NOMO-1 treated with DMSO at 0.1 percent for 48 hours (cell line): ENCODE measurements around the gene TGFBRAP1.

Experiments
- DNase-seq: peaks from one replicate; lab custom pipeline; 2025; ENCODE audit not compliant: unreplicated experiment; lab: John Stamatoyannopoulos, UW

Gene TGFBRAP1

GRCh38 chr2:105321875-105322646, 7.5 kb downstream of the TGFBRAP1 start:
- DNase-seq = no peak

- DNase-seq = no peak
Measured at GRCh38 chr2:105320651-105321215, 8.8 kb downstream of the TGFBRAP1 start.

GRCh38 chr2:105317937-105318336, 11.6 kb downstream of the TGFBRAP1 start:
- no peak for DNase-seq

- no peak for DNase-seq
Measured at GRCh38 chr2:105315314-105315713, 14.2 kb downstream of the TGFBRAP1 start.

GRCh38 chr2:105313877-105314276, 15.7 kb downstream of the TGFBRAP1 start:
- DNase-seq = peak; percentile 69

GRCh38 chr2:105309147-105309545, 20.4 kb downstream of the TGFBRAP1 start:
- DNase-seq = peak; percentile 51

GRCh38 chr2:105308382-105309146, 21.0 kb downstream of the TGFBRAP1 start:
- no peak for DNase-seq

GRCh38 chr2:105307962-105308361, 21.6 kb downstream of the TGFBRAP1 start:
- DNase-seq = no peak

GRCh38 chr2:105307550-105307949, 22.0 kb downstream of the TGFBRAP1 start:
- DNase-seq = no peak

- no peak for DNase-seq
Measured at GRCh38 chr2:105307146-105307545, 22.4 kb downstream of the TGFBRAP1 start.

- DNase-seq = no peak
Measured at GRCh38 chr2:105301646-105302045, 27.9 kb downstream of the TGFBRAP1 start.

GRCh38 chr2:105299290-105299689, 30.2 kb downstream of the TGFBRAP1 start:
- no peak for DNase-seq

- DNase-seq = no peak
Measured at GRCh38 chr2:105298017-105298416, 31.5 kb downstream of the TGFBRAP1 start.

- no peak for DNase-seq
Measured at GRCh38 chr2:105297216-105297615, 32.3 kb downstream of the TGFBRAP1 start.

- no peak for DNase-seq
Measured at GRCh38 chr2:105296017-105296611, 33.4 kb downstream of the TGFBRAP1 start.

- peak; percentile 3 for DNase-seq
Measured at GRCh38 chr2:105294844-105295481, 34.6 kb downstream of the TGFBRAP1 start.

- DNase-seq = no peak
Measured at GRCh38 chr2:105294046-105294445, 35.5 kb downstream of the TGFBRAP1 start.

- DNase-seq = no peak
Measured at GRCh38 chr2:105291981-105292380, 37.6 kb downstream of the TGFBRAP1 start.

- no peak for DNase-seq
Measured at GRCh38 chr2:105290981-105291660, 38.4 kb downstream of the TGFBRAP1 start.

GRCh38 chr2:105288133-105288532, 41.4 kb downstream of the TGFBRAP1 start:
- no peak for DNase-seq

GRCh38 chr2:105287692-105288091, 41.8 kb downstream of the TGFBRAP1 start:
- DNase-seq = peak; percentile 26
